Liver (tissue), 9 donors: ENCODE results near the gene GPC3. TPM values are rescaled to one million over a fixed set of nuclear protein-coding genes. Genes with fewer than 3 reads are reported as not detected.

Source experiments
- DNase-seq: peaks from one replicate; pipeline ENCODE4 v3.0.0-alpha.2; 2017; ENCODE audit warnings: low spot score
- H3K27ac ChIP-seq, 2 donors: one replicate each; pipeline ENCODE4 v1.7.0; 2013; ENCODE audit warnings: inconsistent platforms in 2 of 2, low read length in 2 of 2, control low read depth in 1 of 2, low read depth in 1 of 2, mild to moderate bottlenecking in 1 of 2
- H3K27me3 ChIP-seq, 4 donors: one replicate each; pipeline versions ENCODE4 v1.6.1 to v1.7.0; 2013; ENCODE audit warnings: low read length in 3 of 4, inconsistent platforms in 1 of 4, mild to moderate bottlenecking in 1 of 4, moderate library complexity in 1 of 4; ENCODE audit not compliant: control insufficient read depth in 4 of 4, insufficient read depth in 4 of 4
- H3K36me3 ChIP-seq, 4 donors: one replicate each; pipeline versions ENCODE4 v1.6.1 to v1.7.0; 2013; ENCODE audit warnings: low read length in 3 of 4, mild to moderate bottlenecking in 3 of 4, low read depth in 1 of 4, moderate library complexity in 1 of 4; ENCODE audit not compliant: control insufficient read depth in 4 of 4, insufficient read depth in 3 of 4
- H3K4me1 ChIP-seq, 4 donors: one replicate each; pipeline versions ENCODE4 v1.6.1 to v1.7.0; 2013; ENCODE audit warnings: low read length in 3 of 4, mild to moderate bottlenecking in 3 of 4, moderate library complexity in 1 of 4; ENCODE audit not compliant: control insufficient read depth in 4 of 4, insufficient read depth in 4 of 4
- H3K4me3 ChIP-seq, 3 donors: one replicate each; pipeline versions ENCODE4 v1.6.1 to v1.7.0; 2013; ENCODE audit warnings: low read length in 3 of 3, control low read depth in 1 of 3, low read depth in 1 of 3, mild to moderate bottlenecking in 1 of 3
- H3K9ac ChIP-seq, 2 donors: one replicate each; pipeline ENCODE4 v1.7.0; 2013; ENCODE audit warnings: low read length in 2 of 2, mild to moderate bottlenecking in 2 of 2, moderate library complexity in 2 of 2, control low read depth in 1 of 2, low read depth in 1 of 2
- H3K9me3 ChIP-seq, 4 donors: one replicate each; pipeline versions ENCODE4 v1.6.1 to v1.7.0; 2013; ENCODE audit warnings: low read length in 3 of 4; ENCODE audit not compliant: control insufficient read depth in 4 of 4
- GABPA ChIP-seq, 2 donors: IDR thresholded peaks in 1 of 2; conservative IDR thresholded peaks in 1 of 2; 2 replicates each; pipeline ENCODE4 v1.6.1; 2016; ENCODE audit warnings: antibody characterized with exemption in 2 of 2, mild to moderate bottlenecking in 1 of 2, moderate library complexity in 1 of 2
- HNF4A ChIP-seq, 2 donors: conservative IDR thresholded peaks; 2 replicates each; pipeline ENCODE4 v1.6.1; 2016; ENCODE audit warnings: antibody characterized with exemption in 2 of 2, mild to moderate bottlenecking in 2 of 2
- HNF4G ChIP-seq: IDR thresholded peaks from 2 replicates; pipeline ENCODE4 v1.6.1; 2016; ENCODE audit warnings: antibody characterized with exemption
- JUND ChIP-seq, 2 donors: IDR thresholded peaks; 2 replicates each; pipeline ENCODE4 v1.6.1; 2016; ENCODE audit warnings: antibody characterized with exemption in 2 of 2
- SP1 ChIP-seq: IDR thresholded peaks from 2 replicates; pipeline ENCODE4 v1.6.1; 2018; ENCODE audit warnings: antibody characterized with exemption, mild to moderate bottlenecking
- TAF1 ChIP-seq: conservative IDR thresholded peaks from 2 replicates; pipeline ENCODE4 v1.6.1; 2016; ENCODE audit warnings: antibody characterized with exemption, mild to moderate bottlenecking
- WGBS: extraction: QIAGEN DNeasy Blood & Tissue Kit; methylation state at CpG from one replicate; pipeline ENCODE4 v1.1.7; 2013; 5-methylcytosine and 5-hydroxymethylcytosine counted together
- polyA plus RNA-seq, 2 donors: library from polyadenylated mRNA; stranded (reverse) in 1 of 2; unstranded in 1 of 2; fragments of 200-250 nt in 1 of 2; fragments of >200 nt in 1 of 2; fragmentation: Nextera tagmentation in 1 of 2; extraction: Ambion mirVana in 1 of 2; gene quantifications; one replicate each; pipeline versions ENCODE4 v1.2.1 to v1.2.3, GENCODE V29; 2013 to 2015
- total RNA-seq, 2 donors: library from RNA; depleted of rRNA; stranded (reverse); fragments of >200 nt; gene quantifications; one replicate each; pipeline ENCODE4 v1.2.3, GENCODE V29; 2014
- TF ChIP-seq, protein P1 (sequence below): fragments of 150-350 bp; IDR thresholded peaks from 2 replicates; pipeline ENCODE4 v1.5.1; 2017; ENCODE audit warnings: improper control_type of control experiment, low read depth, low read length; ENCODE audit not compliant: missing input control
- TF ChIP-seq, protein P2 (sequence below): IDR thresholded peaks from 2 replicates; pipeline ENCODE4 v1.6.1; 2016; ENCODE audit warnings: antibody characterized with exemption
- TF ChIP-seq, protein P3 (sequence below): IDR thresholded peaks from 2 replicates; pipeline ENCODE4 v1.6.1; 2016; ENCODE audit warnings: antibody characterized with exemption
- TF ChIP-seq, protein P4 (sequence below): IDR thresholded peaks from 2 replicates; pipeline ENCODE4 v1.6.1; 2016; ENCODE audit warnings: antibody characterized with exemption, mild to moderate bottlenecking
- TF ChIP-seq, protein P5 (sequence below): IDR thresholded peaks from 2 replicates; pipeline ENCODE4 v1.6.1; 2016; ENCODE audit warnings: antibody characterized with exemption
- donor health status: healthy.
- donor health status: healthy.
- donor health status: healthy.
- donor health status: healthy.
- donor health status: healthy.

The GPC3 gene
- total and polyA plus RNA-seq, 4 donors, result 0.40 to 1,133 (median 1.5) TPM

DNA sequence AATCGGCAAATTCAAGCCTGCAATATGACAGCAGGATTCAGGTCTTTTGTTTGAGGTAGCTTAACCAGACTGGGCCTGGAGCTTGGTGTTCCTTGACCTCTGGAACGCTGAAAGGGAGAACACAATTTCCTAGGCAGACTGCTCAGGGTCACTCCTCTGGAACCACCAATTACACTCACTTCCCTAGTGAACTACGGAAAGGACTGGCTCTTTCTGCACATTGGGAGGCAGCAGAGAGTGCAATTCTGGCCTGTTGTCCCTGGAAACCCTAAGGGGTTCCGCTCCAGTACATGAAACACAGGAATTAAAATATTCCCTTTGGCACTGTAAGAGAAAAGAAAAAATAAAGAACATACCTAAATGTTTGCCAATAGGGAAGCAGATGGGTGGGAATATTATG is 58.6 kb downstream of the GPC3 start:
- no peaks in the 10 kb centered on the region for H3K9me3 ChIP-seq
- no peak for TF ChIP-seq HNF4A (conservative IDR thresholded peaks at IDR 0.05)
- no peak for TF ChIP-seq GABPA (IDR thresholded peaks at IDR 0.05 in 1 of 2, conservative IDR thresholded peaks at IDR 0.05 in 1 of 2)
- no peak for TF ChIP-seq TAF1
- TF ChIP-seq, protein P1, sequence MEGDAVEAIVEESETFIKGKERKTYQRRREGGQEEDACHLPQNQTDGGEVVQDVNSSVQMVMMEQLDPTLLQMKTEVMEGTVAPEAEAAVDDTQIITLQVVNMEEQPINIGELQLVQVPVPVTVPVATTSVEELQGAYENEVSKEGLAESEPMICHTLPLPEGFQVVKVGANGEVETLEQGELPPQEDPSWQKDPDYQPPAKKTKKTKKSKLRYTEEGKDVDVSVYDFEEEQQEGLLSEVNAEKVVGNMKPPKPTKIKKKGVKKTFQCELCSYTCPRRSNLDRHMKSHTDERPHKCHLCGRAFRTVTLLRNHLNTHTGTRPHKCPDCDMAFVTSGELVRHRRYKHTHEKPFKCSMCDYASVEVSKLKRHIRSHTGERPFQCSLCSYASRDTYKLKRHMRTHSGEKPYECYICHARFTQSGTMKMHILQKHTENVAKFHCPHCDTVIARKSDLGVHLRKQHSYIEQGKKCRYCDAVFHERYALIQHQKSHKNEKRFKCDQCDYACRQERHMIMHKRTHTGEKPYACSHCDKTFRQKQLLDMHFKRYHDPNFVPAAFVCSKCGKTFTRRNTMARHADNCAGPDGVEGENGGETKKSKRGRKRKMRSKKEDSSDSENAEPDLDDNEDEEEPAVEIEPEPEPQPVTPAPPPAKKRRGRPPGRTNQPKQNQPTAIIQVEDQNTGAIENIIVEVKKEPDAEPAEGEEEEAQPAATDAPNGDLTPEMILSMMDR, result no peak
- TF ChIP-seq, protein P2, sequence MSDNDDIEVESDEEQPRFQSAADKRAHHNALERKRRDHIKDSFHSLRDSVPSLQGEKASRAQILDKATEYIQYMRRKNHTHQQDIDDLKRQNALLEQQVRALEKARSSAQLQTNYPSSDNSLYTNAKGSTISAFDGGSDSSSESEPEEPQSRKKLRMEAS, result no peak
- H3K27me3 ChIP-seq, result peaks cover 0 to 5% (median 0%) of the 10 kb centered on the region in 4 donors
- no peak overlapping the region for H3K9ac ChIP-seq
- no peaks in the 10 kb centered on the region for H3K36me3 ChIP-seq
- H3K4me3 ChIP-seq, result no peak overlapping the region
- H3K4me1 ChIP-seq, result no peaks in the 10 kb centered on the region
- WGBS, result 54% methylated on average over 4 of the region's 4 CpGs
- no peak overlapping the region for H3K27ac ChIP-seq
- DNase-seq, result no peak

DNA sequence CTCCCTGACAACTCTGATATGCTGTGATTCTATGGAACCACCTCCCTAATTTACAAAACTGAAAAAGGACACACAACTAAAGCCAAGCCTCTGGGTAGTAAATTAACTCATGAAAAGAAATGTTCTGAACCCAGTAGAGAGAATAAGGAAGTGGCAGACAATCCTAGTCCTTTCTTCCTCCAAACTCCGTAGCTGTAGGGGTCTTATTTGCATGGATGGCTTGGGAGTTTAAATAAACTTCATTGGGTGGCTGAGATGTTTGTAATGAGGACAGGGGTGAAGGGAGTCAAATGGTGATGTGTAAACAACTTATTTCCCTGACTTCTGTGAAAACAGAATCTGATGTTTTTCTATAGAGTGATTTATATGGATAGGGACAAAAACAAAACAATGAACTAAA is 59.3 kb downstream of the GPC3 start:
- Histone ChIP-seq H3K27ac (no peak overlapping the region), H3K36me3 (no peaks in the 10 kb centered on the region), H3K27me3 (peaks cover 0 to 5% (median 0%) of the 10 kb centered on the region in 4 donors), H3K9ac (no peak overlapping the region), H3K4me1 (no peaks in the 10 kb centered on the region), H3K9me3 (no peaks in the 10 kb centered on the region), H3K4me3 (no peak overlapping the region)
- no peak for TF ChIP-seq TAF1
- no peak for TF ChIP-seq HNF4A (conservative IDR thresholded peaks at IDR 0.05)
- TF ChIP-seq, protein P3, sequence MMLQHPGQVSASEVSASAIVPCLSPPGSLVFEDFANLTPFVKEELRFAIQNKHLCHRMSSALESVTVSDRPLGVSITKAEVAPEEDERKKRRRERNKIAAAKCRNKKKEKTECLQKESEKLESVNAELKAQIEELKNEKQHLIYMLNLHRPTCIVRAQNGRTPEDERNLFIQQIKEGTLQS, result no peak
- TF ChIP-seq, protein P4, sequence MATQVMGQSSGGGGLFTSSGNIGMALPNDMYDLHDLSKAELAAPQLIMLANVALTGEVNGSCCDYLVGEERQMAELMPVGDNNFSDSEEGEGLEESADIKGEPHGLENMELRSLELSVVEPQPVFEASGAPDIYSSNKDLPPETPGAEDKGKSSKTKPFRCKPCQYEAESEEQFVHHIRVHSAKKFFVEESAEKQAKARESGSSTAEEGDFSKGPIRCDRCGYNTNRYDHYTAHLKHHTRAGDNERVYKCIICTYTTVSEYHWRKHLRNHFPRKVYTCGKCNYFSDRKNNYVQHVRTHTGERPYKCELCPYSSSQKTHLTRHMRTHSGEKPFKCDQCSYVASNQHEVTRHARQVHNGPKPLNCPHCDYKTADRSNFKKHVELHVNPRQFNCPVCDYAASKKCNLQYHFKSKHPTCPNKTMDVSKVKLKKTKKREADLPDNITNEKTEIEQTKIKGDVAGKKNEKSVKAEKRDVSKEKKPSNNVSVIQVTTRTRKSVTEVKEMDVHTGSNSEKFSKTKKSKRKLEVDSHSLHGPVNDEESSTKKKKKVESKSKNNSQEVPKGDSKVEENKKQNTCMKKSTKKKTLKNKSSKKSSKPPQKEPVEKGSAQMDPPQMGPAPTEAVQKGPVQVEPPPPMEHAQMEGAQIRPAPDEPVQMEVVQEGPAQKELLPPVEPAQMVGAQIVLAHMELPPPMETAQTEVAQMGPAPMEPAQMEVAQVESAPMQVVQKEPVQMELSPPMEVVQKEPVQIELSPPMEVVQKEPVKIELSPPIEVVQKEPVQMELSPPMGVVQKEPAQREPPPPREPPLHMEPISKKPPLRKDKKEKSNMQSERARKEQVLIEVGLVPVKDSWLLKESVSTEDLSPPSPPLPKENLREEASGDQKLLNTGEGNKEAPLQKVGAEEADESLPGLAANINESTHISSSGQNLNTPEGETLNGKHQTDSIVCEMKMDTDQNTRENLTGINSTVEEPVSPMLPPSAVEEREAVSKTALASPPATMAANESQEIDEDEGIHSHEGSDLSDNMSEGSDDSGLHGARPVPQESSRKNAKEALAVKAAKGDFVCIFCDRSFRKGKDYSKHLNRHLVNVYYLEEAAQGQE, result no peak
- no peak for TF ChIP-seq SP1
- no peak for TF ChIP-seq JUND (IDR thresholded peaks at IDR 0.05)
- TF ChIP-seq, protein P5, sequence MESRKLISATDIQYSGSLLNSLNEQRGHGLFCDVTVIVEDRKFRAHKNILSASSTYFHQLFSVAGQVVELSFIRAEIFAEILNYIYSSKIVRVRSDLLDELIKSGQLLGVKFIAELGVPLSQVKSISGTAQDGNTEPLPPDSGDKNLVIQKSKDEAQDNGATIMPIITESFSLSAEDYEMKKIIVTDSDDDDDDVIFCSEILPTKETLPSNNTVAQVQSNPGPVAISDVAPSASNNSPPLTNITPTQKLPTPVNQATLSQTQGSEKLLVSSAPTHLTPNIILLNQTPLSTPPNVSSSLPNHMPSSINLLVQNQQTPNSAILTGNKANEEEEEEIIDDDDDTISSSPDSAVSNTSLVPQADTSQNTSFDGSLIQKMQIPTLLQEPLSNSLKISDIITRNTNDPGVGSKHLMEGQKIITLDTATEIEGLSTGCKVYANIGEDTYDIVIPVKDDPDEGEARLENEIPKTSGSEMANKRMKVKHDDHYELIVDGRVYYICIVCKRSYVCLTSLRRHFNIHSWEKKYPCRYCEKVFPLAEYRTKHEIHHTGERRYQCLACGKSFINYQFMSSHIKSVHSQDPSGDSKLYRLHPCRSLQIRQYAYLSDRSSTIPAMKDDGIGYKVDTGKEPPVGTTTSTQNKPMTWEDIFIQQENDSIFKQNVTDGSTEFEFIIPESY, result no peak
- TF ChIP-seq HNF4G, result no peak
- 86% methylated on average over 1 of the region's 1 CpG for WGBS
- no peak for DNase-seq
